ENCODE data around the gene ZNRF2. TPM values are rescaled to one million over a fixed set of nuclear protein-coding genes. Genes with fewer than 3 reads are reported as not detected.

Gene ZNRF2
- total RNA-seq (2022; extraction: Qiagen RNA extraction; ENCODE audit: low read depth) = 5.1 to 7.6 TPM (median 6.3 TPM) in 5 replicates

GRCh38 chr7:30284298-30285066 lies at the start of gene ZNRF2:
Gene ZNRF2, plus strand, starts transcription at chr7:30284597. Its CDS starts 761 bp downstream, at chr7:30285358.

Other genes with a start within 250 kb of the ZNRF2 start
- gene MTURN, start 149.6 kb upstream of the ZNRF2 start, total RNA-seq (2022; extraction: Qiagen RNA extraction; ENCODE audit: low read depth) = 3.6 to 5.4 TPM (median 4.6 TPM) in 5 replicates
- 4.9 to 6.4 TPM (median 5.6 TPM) in 5 replicates for gene NOD1, start 194.2 kb downstream of the ZNRF2 start, total RNA-seq (2022; extraction: Qiagen RNA extraction; ENCODE audit: low read depth)
- 72.0 to 91.2 TPM (median 72.8 TPM) in 5 replicates for gene GGCT, start 220.2 kb downstream of the ZNRF2 start, total RNA-seq (2022; extraction: Qiagen RNA extraction; ENCODE audit: low read depth)

Measured in A549 treated with CpdA at 1 μM for 4 hours (cell line).